ENCODE measurements around the gene SNRNP35.
"Not testable (repeated sequence)": the region's sequence is repeated elsewhere in the genome, so short reads cannot be mapped to it uniquely, and the experiment has no call there.

Gene SNRNP35

GRCh38 chr12:123457980-123458779 lies at the start of gene SNRNP35:
Gene SNRNP35 (plus strand): TSS chr12:123458139. CDS start chr12:123465541, 7,402 bp downstream.
- peak; percentile 76 for DNase-seq

GRCh38 chr12:123408619-123409018 lies 49.3 kb upstream of the SNRNP35 start:
- DNase-seq = not testable (repeated sequence)

- DNase-seq = not testable (repeated sequence)
Measured at GRCh38 chr12:123409284-123410040, 48.5 kb upstream of the SNRNP35 start.

- no peak for DNase-seq
Measured at GRCh38 chr12:123410041-123410412, 47.9 kb upstream of the SNRNP35 start.

- DNase-seq = no peak
Measured at GRCh38 chr12:123421314-123421713, 36.6 kb upstream of the SNRNP35 start.

GRCh38 chr12:123427036-123427769 lies 30.7 kb upstream of the SNRNP35 start:
- DNase-seq = no peak

GRCh38 chr12:123428591-123428990 lies 29.3 kb upstream of the SNRNP35 start:
- no peak for DNase-seq

GRCh38 chr12:123429101-123429500 lies 28.8 kb upstream of the SNRNP35 start:
- DNase-seq = not testable (repeated sequence)

GRCh38 chr12:123431951-123432817 lies 25.8 kb upstream of the SNRNP35 start:
- DNase-seq = not testable (repeated sequence)

- DNase-seq = no peak
Measured at GRCh38 chr12:123433615-123434014, 24.3 kb upstream of the SNRNP35 start.

- DNase-seq = no peak
Measured at GRCh38 chr12:123435636-123436016, 22.3 kb upstream of the SNRNP35 start.

- peak; percentile 89 for DNase-seq
Measured at GRCh38 chr12:123436017-123436964, 21.6 kb upstream of the SNRNP35 start, which contains the start of gene RILPL2. Gene RILPL2 (minus strand): TSS chr12:123436684. CDS start chr12:123436420, 264 bp downstream.

GRCh38 chr12:123441523-123442164 lies 16.3 kb upstream of the SNRNP35 start:
- DNase-seq = no peak

- no peak for DNase-seq
Measured at GRCh38 chr12:123442774-123443173, 15.2 kb upstream of the SNRNP35 start.

GRCh38 chr12:123444092-123445026 lies 13.6 kb upstream of the SNRNP35 start:
- no peak for DNase-seq

- no peak for DNase-seq
Measured at GRCh38 chr12:123445388-123446332, 12.3 kb upstream of the SNRNP35 start.

GRCh38 chr12:123446333-123446713 lies 11.6 kb upstream of the SNRNP35 start:
- DNase-seq = no peak

GRCh38 chr12:123449249-123449733 lies 8.6 kb upstream of the SNRNP35 start:
- DNase-seq = no peak

All from activated CD4-positive, alpha-beta T cell treated with anti-CD3 and anti-CD28 coated beads for 1 hour (primary cell).